Measurements from ENCODE around the gene M1AP.

M1AP gene

DNA sequence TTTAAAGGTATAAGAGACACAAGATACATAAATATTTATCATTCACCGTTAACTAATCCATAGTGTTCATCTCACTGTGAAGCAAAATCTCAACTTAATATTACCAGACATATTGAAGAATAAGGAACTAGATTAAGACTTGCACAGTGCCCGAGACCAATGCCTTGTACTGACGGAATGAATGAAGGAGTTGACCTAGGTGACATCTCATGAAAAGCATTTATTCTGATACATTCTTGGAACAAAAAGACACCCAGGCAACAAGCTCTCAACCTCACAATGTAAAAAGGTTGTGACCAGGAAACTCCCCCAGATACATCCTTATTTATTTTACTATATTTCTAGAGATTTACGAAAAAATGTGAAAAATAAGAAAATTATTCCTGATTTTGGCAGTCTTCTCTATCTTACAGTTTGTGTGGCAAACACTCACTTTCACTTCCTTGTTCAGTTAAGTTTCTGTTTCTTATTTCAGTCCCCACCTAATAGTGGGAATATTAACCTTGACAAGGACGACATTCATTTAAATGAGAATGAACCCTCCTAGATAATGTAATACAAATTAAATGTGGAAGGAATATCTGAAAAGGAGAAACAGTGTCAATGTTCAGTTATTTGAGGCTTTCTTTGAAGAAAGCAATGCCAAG is 28.4 kb downstream of the M1AP start:
- DNase-seq (ENCODE audit: low read depth), result no peak
- no peak overlapping the region for H3K4me3 ChIP-seq (ENCODE audit: low read length)
- TF ChIP-seq CTCF (IDR thresholded peaks at IDR 0.05; ENCODE audit: insufficient read depth, low read depth, low read length, missing control alignments), result no peak

DNA sequence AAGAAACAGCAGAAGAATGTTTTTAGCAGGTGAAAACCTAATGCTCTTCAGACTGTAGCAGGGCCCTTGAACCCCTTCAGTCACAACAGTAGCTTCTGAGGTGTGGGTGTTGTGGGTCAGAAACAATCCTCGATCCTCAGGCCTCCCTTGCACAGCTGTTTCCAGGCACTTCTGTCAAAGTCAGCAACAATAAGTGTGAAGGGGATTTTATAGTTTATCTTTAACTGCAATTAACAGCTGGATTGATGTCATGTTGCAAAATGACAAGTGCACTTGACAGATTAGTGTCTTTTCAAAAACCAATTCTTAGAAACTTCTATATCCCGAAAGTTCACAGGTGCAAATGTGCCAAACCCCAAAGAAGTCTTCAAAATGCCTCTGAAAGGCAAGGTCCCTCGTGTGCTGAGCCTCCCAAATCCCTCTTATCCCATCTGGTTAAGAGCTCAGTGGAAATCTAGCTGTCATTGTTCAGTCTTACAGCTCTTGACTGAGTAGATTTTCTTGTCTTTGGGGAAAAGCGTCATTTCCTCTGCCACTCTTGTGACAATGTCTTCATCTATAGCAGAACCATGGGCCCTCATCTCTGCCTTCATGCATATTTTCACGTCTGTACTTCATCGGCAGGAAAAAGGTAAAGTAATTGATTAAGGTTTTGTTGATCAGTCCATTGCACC is 29.6 kb downstream of the M1AP start:
- H3K4me3 ChIP-seq (ENCODE audit: low read length), result no peak overlapping the region
- no peak for TF ChIP-seq CTCF (IDR thresholded peaks at IDR 0.05; ENCODE audit: insufficient read depth, low read depth, low read length, missing control alignments)
- no peak for DNase-seq (ENCODE audit: low read depth)

- H3K4me3 ChIP-seq (ENCODE audit: low read length), result no peak overlapping the region
- TF ChIP-seq CTCF (IDR thresholded peaks at IDR 0.05; ENCODE audit: insufficient read depth, low read depth, low read length, missing control alignments), result no peak
- peak; percentile 24 for DNase-seq (ENCODE audit: low read depth)
These were observed 31.0 kb downstream of the M1AP start for GRCh38 chr2:74617122-74617521.

DNA sequence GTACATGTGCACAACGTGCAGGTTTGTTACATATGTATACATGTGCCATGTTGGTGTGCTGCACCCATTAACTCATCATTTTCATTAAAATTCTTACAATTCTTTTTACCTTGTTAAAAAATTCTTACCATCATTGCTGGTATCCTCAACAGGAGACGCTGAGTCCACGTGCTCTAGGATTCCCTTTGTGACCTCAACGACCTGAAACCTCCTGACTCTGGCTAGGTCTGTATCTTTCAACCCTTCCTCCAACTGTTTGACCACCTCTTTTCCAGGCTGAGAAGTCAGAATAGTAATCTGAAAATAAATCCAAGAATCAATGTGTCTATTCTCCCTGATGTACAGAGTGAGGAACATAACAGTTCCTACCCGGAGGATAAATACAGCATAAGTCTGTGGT is 41.2 kb downstream of the M1AP start:
- no peak for DNase-seq (ENCODE audit: low read depth)
- H3K4me3 ChIP-seq (ENCODE audit: low read length), result no peak overlapping the region
- no peak for TF ChIP-seq CTCF (IDR thresholded peaks at IDR 0.05; ENCODE audit: insufficient read depth, low read depth, low read length, missing control alignments)

DNA sequence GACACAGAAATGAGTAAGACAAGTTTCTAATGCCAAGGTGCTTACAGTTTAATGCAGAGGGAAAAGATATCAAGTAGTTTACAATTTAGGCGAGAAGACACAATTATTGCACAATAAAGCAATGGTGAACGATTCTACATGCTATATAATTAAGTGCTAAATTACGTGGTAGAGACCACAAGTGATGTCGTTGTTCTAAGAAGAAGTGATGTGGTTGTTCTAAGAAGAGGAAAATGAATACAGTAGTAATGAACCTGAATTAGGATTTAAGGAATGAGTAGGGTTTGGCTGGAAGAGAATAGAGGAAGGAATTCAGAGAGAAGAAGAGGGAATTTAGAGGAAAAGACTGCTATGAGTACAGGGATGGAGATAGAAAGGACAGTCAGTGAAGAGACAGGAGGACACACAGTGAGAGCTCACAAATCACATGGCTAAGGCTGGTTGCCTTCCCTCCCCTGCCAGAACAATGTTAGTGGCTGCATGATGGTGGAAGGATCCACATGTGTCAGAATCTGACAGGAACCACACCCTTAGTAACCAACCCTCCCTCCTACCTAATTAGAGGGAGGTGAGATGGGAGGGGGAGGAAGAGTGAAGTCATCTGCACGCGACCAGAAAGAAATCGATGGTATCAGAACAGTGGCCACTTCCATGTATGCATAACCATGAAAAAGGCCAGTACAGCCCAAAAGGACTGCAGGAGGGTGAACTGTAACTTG is 44.7 kb downstream of the M1AP start:
- no peak for TF ChIP-seq CTCF (IDR thresholded peaks at IDR 0.05; ENCODE audit: insufficient read depth, low read depth, low read length, missing control alignments)
- H3K4me3 ChIP-seq (ENCODE audit: low read length), result no peak overlapping the region
- no peak for DNase-seq (ENCODE audit: low read depth)

DNA sequence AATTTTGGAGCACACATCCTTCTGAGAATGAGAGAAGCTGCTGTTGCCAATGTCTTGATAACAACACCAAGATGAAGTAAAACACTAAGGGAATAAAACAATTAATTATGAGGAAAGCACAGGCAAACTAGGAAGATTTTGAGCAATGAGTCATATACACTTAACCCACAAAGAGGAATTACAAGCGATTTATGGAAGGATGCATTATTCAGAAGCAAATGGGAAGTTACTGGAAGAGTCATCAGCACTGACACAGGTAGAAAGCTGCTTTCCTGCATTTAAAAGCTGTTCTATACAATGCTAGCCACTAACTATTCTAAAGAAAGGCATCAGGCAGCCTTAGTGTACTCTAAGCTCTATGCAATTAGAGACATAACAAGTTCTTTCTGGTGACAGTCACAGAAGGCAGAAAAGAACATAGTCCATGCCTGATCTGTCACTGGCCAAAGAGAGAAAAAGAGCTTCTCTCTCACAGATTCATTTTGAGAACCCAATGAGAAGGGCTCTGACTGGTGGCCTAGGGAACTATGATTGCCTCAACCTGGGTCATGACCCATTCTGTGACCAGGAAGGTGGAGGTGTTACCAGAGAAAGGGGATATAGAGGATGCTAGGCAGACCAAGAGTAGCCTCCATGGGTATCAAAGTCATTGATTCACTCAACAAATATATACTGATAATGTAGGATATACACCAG is 45.4 kb downstream of the M1AP start:
- TF ChIP-seq CTCF (IDR thresholded peaks at IDR 0.05; ENCODE audit: insufficient read depth, low read depth, low read length, missing control alignments), result no peak
- H3K4me3 ChIP-seq (ENCODE audit: low read length), result no peak overlapping the region
- DNase-seq (ENCODE audit: low read depth), result peak; percentile 70

Measured in epithelial cell of esophagus (primary cell).